Thyroid gland (tissue), 4 donors: Measurements from ENCODE around the gene KLF2.

Source experiments
- CTCF ChIP-seq, 6 experiments: fragments of 200-600 bp in 3 of 6; fragments of 450-650 bp in 3 of 6; sonication (generic) in 3 of 6; IDR thresholded peaks; one replicate each; pipeline ENCODE4 v1.5.1; 2016 to 2019; ENCODE audit warnings: antibody characterized with exemption in 6 of 6, mild to moderate bottlenecking in 2 of 6, inconsistent platforms in 1 of 6, moderate library complexity in 1 of 6
- POLR2A ChIP-seq, 2 donors: fragments of 450-650 bp; IDR thresholded peaks; one replicate each; pipeline ENCODE4 v1.6.1; 2017; ENCODE audit warnings: antibody characterized with exemption in 2 of 2, mild to moderate bottlenecking in 2 of 2, moderate library complexity in 1 of 2

- TF ChIP-seq CTCF (IDR thresholded peaks at IDR 0.05) (no peak), POLR2A (IDR thresholded peaks at IDR 0.05) (no peak)
Observed at GRCh38 chr19:16295057-16295456, 29.6 kb upstream of the KLF2 start.
